ENCODE results near the gene NDUFB11.
A peak's percentile ranks its signal among the peaks of the same experiment; 100 is the strongest.

- TF ChIP-seq EZH2 (IDR thresholded peaks at IDR 0.05; ENCODE audit: low read length, missing control alignments) = no peak
- peak; percentile 46 to 62 for TF ChIP-seq CTCF (conservative IDR thresholded peaks at IDR 0.05 in 1 of 2, IDR thresholded peaks at IDR 0.05 in 1 of 2; ENCODE audit: low read depth in 1 of 2, low read length in 2 of 2)
Observed at GRCh38 chrX:47144626-47145394, at the start of gene NDUFB11, which contains the start of gene RBM10.

Data from fibroblast of lung (primary cell).